HepG2 (cell line): ENCODE data around the gene FGL2. TPM values are rescaled to one million over a fixed set of nuclear protein-coding genes. Genes with fewer than 3 reads are reported as not detected.

Experiments used
- DRAP1 ChIP-seq: IDR thresholded peaks from 2 replicates; pipeline ENCODE4 v1.6.1; 2016; ENCODE audit warnings: missing genetic modification reagents, missing compliant biosample characterization
- GABPA ChIP-seq, 2 experiments: IDR thresholded peaks; 2 replicates each; pipeline ENCODE4 v1.6.1; 2011 to 2016; ENCODE audit warnings: low read depth in 2 of 2, low read length in 1 of 2, missing biosample characterization in 1 of 2, missing genetic modification characterization in 1 of 2
- HIC2 ChIP-seq: sonication (generic); formaldehyde crosslinking; IDR thresholded peaks from 2 replicates; pipeline ENCODE4 v1.9.0; 2022; ENCODE audit warnings: low read depth, missing genetic modification reagents
- HMGXB3 ChIP-seq: sonication (generic); formaldehyde crosslinking; IDR thresholded peaks from 2 replicates; pipeline ENCODE4 v1.4.0; 2020; ENCODE audit warnings: missing genetic modification reagents, borderline replicate concordance
- HNF4A ChIP-seq: sonication (generic); formaldehyde crosslinking; IDR thresholded peaks from 2 replicates; pipeline ENCODE4 v1.4.0; 2020; ENCODE audit warnings: missing genetic modification reagents
- MXD4 ChIP-seq: IDR thresholded peaks from 2 replicates; pipeline ENCODE4 v1.6.1; 2016; ENCODE audit warnings: mild to moderate bottlenecking, missing biosample characterization, missing genetic modification reagents
- PBX2 ChIP-seq: IDR thresholded peaks from 2 replicates; pipeline ENCODE4 v1.6.1; 2016; ENCODE audit warnings: control low read depth
- POLR2G ChIP-seq: fragments of 200-400 bp; formaldehyde crosslinking; IDR thresholded peaks from 2 replicates; pipeline ENCODE4 v1.6.1; 2018; ENCODE audit warnings: mild to moderate bottlenecking, low read depth, low read length, moderate library complexity
- TEAD2 ChIP-seq: sonication (generic); formaldehyde crosslinking; IDR thresholded peaks from 2 replicates; pipeline ENCODE4 v1.9.0; 2021; ENCODE audit warnings: missing genetic modification reagents
- USF2 ChIP-seq, 2 experiments: sonication (generic) in 1 of 2; formaldehyde crosslinking in 1 of 2; IDR thresholded peaks; 2 replicates each; pipeline versions ENCODE4 v1.5.1 to v1.6.1; 2011 to 2020; ENCODE audit warnings: borderline replicate concordance in 1 of 2, low read depth in 1 of 2, low read length in 1 of 2, mild to moderate bottlenecking in 1 of 2, missing genetic modification reagents in 1 of 2, moderate library complexity in 1 of 2
- ZC3H13 ChIP-seq: sonication (generic); formaldehyde crosslinking; IDR thresholded peaks from 2 replicates; pipeline ENCODE4 v1.8.1; 2023; ENCODE audit warnings: mild to moderate bottlenecking, missing genetic modification reagents, moderate library complexity
- polyA plus RNA-seq, 8 experiments: library from polyadenylated mRNA; depleted of rRNA in 3 of 8; stranded (reverse) in 7 of 8; unstranded in 1 of 8; fragments of >200 nt; fragmentation: Illumina TruSeq in 4 of 8; extraction: Trizol in 4 of 8; gene quantifications; 2 replicates each; pipeline versions ENCODE4 v1.2.1 to v1.2.3, GENCODE V29; 2011 to 2016; ENCODE audit warnings: low read depth in 4 of 8, missing spikeins in 1 of 8, mixed read lengths in 1 of 8; ENCODE audit not compliant: insufficient read depth in 1 of 8
- total RNA-seq, 5 experiments: library from RNA; depleted of rRNA; stranded (reverse); fragments of >200 nt; fragmentation: Illumina TruSeq; extraction: Trizol; gene quantifications; 2 replicates each; pipeline ENCODE4 v1.2.3, GENCODE V29; 2016; ENCODE audit warnings: low read depth in 1 of 5
- TF ChIP-seq, protein P1 (sequence below): sonication (generic); formaldehyde crosslinking; IDR thresholded peaks from 2 replicates; pipeline ENCODE4 v1.4.0; 2020; ENCODE audit warnings: missing genetic modification reagents, mild to moderate bottlenecking, borderline replicate concordance
- TF ChIP-seq, protein P2 (sequence below): sonication (generic); formaldehyde crosslinking; IDR thresholded peaks from 2 replicates; pipeline ENCODE4 v1.5.0; 2020; ENCODE audit warnings: mild to moderate bottlenecking, missing genetic modification reagents

The FGL2 gene
- total and polyA plus RNA-seq, 2 of the 13 experiments (the other 11 are each of a cell fraction or from before 2014, with no cell fraction given): 0.04 to 0.15 TPM

GRCh38 chr7:77245015-77245755 lies 45.6 kb upstream of the FGL2 start (continued):
- TF ChIP-seq HIC2 (CRISPR knock-in tag) (no peak), POLR2G (no peak), ZC3H13 (no peak), DRAP1 (CRISPR knock-in tag) (peak; percentile 46; the same call in 1 of the 2 replicates), USF2 (IDR thresholded peaks at IDR 0.05; ENCODE audit: low read depth, low read length) (peak; percentile 12; the same call in 1 of the 2 replicates), USF2 (CRISPR knock-in tag; IDR thresholded peaks at IDR 0.05; ENCODE audit: borderline replicate concordance) (no peak), HMGXB3 (CRISPR knock-in tag) (no peak), TEAD2 (no peak), GABPA (IDR thresholded peaks at IDR 0.05; ENCODE audit: low read depth, low read length) (no peak), GABPA (CRISPR knock-in tag; IDR thresholded peaks at IDR 0.05; ENCODE audit: low read depth) (no peak), HNF4A (peak; percentile 92), PBX2 (no peak), MXD4 (CRISPR knock-in tag) (peak; percentile 88)
- TF ChIP-seq, protein P1, sequence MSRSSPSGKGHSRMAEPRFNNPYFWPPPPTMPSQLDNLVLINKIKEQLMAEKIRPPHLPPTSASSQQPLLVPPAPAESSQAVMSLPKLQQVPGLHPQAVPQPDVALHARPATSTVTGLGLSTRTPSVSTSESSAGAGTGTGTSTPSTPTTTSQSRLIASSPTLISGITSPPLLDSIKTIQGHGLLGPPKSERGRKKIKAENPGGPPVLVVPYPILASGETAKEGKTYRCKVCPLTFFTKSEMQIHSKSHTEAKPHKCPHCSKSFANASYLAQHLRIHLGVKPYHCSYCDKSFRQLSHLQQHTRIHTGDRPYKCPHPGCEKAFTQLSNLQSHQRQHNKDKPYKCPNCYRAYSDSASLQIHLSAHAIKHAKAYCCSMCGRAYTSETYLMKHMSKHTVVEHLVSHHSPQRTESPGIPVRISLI (CRISPR knock-in tag): no peak
- TF ChIP-seq, protein P2, sequence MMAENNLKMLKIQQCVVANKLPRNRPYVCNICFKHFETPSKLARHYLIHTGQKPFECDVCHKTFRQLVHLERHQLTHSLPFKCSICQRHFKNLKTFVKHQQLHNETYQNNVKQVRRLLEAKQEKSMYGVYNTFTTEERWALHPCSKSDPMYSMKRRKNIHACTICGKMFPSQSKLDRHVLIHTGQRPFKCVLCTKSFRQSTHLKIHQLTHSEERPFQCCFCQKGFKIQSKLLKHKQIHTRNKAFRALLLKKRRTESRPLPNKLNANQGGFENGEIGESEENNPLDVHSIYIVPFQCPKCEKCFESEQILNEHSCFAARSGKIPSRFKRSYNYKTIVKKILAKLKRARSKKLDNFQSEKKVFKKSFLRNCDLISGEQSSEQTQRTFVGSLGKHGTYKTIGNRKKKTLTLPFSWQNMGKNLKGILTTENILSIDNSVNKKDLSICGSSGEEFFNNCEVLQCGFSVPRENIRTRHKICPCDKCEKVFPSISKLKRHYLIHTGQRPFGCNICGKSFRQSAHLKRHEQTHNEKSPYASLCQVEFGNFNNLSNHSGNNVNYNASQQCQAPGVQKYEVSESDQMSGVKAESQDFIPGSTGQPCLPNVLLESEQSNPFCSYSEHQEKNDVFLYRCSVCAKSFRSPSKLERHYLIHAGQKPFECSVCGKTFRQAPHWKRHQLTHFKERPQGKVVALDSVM: no peak
